Astrocyte (in vitro differentiated cells and primary cell): ENCODE results near the gene PTPRK. TPM values are rescaled to one million over a fixed set of nuclear protein-coding genes. Genes with fewer than 3 reads are reported as not detected.

Experiments used
- DNase-seq: peaks from one replicate; pipeline ENCODE4 v3.0.0-alpha.2; 2010; ENCODE audit warnings: low read depth
- FAIRE-seq: peaks from 2 replicates; lab custom pipeline; 2011; peaks lifted over from hg19 to GRCh38; lab: Jason Lieb, UNC
- H2AFZ ChIP-seq: 2 replicates; pipeline ENCODE4 v1.6.0; 2012; ENCODE audit warnings: low read depth, low read length, inconsistent platforms
- H3K27ac ChIP-seq: 2 replicates; pipeline ENCODE4 v1.5.1; 2011; ENCODE audit warnings: low read depth, low read length, inconsistent platforms
- H3K27me3 ChIP-seq: 2 replicates; pipeline ENCODE4 v1.6.0; 2011; ENCODE audit warnings: low read length, inconsistent platforms; ENCODE audit not compliant: insufficient read depth
- H3K36me3 ChIP-seq: 2 replicates; pipeline ENCODE4 v1.5.1; 2011; ENCODE audit warnings: low read length, inconsistent platforms; ENCODE audit not compliant: insufficient read depth
- H3K4me1 ChIP-seq: 2 replicates; pipeline ENCODE4 v1.5.1; 2011; ENCODE audit warnings: low read length, inconsistent platforms; ENCODE audit not compliant: insufficient read depth
- H3K4me2 ChIP-seq: 2 replicates; pipeline ENCODE4 v1.6.0; 2012; ENCODE audit warnings: low read length, inconsistent platforms
- H3K4me3 ChIP-seq: 2 replicates; pipeline ENCODE4 v1.5.1; 2011; ENCODE audit warnings: low read depth, mild to moderate bottlenecking, low read length, inconsistent platforms; ENCODE audit not compliant: insufficient read depth
- H3K79me2 ChIP-seq: 2 replicates; pipeline ENCODE4 v1.6.0; 2012; ENCODE audit warnings: mild to moderate bottlenecking, low read length, inconsistent platforms; ENCODE audit not compliant: insufficient read depth
- H3K9ac ChIP-seq: 2 replicates; pipeline ENCODE4 v1.6.0; 2012; ENCODE audit warnings: mild to moderate bottlenecking, low read length, inconsistent platforms
- H3K9me3 ChIP-seq: 2 replicates; pipeline ENCODE4 v1.5.1; 2012; ENCODE audit warnings: low read depth, mild to moderate bottlenecking, low read length, inconsistent platforms; ENCODE audit not compliant: insufficient read depth
- H4K20me1 ChIP-seq: 2 replicates; pipeline ENCODE4 v1.6.0; 2012; ENCODE audit warnings: low read length, inconsistent platforms; ENCODE audit not compliant: insufficient read depth
- H3K27ac Mint-ChIP-seq: one replicate; pipeline ENCODE4 v1.8.0; 2021; ENCODE audit warnings: mild to moderate bottlenecking, mixed read lengths; ENCODE audit not compliant: unreplicated experiment
- H3K27me3 Mint-ChIP-seq: one replicate; pipeline ENCODE4 v1.8.0; 2021; ENCODE audit warnings: low read depth, mixed read lengths; ENCODE audit not compliant: unreplicated experiment
- H3K36me3 Mint-ChIP-seq: one replicate; pipeline ENCODE4 v1.8.0; 2021; ENCODE audit warnings: low read depth, mixed read lengths; ENCODE audit not compliant: unreplicated experiment
- H3K4me1 Mint-ChIP-seq: one replicate; pipeline ENCODE4 v1.8.0; 2021; ENCODE audit warnings: low read depth, mixed read lengths; ENCODE audit not compliant: unreplicated experiment
- H3K4me3 Mint-ChIP-seq: one replicate; pipeline ENCODE4 v1.8.0; 2021; ENCODE audit warnings: mild to moderate bottlenecking, moderate library complexity, mixed read lengths; ENCODE audit not compliant: unreplicated experiment
- H3K9me3 Mint-ChIP-seq: one replicate; pipeline ENCODE4 v1.8.0; 2021; ENCODE audit warnings: mild to moderate bottlenecking, mixed read lengths; ENCODE audit not compliant: unreplicated experiment
- CTCF ChIP-seq: IDR thresholded peaks from 2 replicates; pipeline ENCODE4 v1.5.1; 2011; ENCODE audit warnings: low read depth, mild to moderate bottlenecking, inconsistent platforms, low read length, moderate library complexity; ENCODE audit not compliant: insufficient read depth
- EZH2 ChIP-seq: IDR thresholded peaks from 2 replicates; pipeline ENCODE4 v1.6.1; 2012; ENCODE audit warnings: mild to moderate bottlenecking, low read length, inconsistent platforms; ENCODE audit not compliant: insufficient read depth
- total RNA-seq: library from RNA; stranded (reverse); gene quantifications from 2 replicates; pipeline ENCODE4 v1.2.1, GENCODE V29; 2021

The PTPRK gene
- total RNA-seq, 1 donor from 2014 or later: 159 TPM

DNA sequence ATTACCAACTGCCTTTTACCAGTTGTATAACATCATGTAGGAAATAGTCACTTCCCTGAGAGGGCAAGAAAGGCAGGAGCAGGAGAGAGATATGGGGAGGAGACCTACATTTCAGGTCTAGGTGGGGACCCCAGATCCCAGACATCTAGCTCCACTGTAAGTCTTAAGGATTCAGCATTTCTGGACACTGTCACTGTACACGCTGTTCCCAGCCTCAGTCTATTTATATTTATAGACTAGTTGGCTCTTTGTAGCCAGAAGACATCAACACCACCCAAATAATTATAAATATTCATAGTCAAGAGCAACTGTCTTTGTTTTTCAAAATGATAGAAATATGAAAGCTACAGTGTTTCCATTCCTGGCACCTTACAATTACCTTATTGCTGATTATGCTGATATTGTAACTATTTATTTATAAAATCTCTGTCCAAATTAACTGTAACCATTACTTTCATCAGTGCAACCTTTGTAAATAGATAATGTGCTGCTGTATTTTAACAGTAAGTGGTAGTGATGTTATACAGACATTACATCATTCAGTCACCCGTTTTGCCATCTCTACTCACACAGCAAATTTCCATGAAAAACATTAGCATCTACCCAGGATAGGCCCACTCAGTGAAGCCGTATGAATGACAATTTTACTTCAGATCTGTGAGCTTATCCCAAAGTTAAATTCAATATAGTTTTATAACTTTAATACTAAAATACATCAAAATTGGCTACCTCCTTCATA lies 162.8 kb downstream of the PTPRK start:
- Mint-ChIP-seq H3K9me3 (no peaks in the 10 kb centered on the region), H3K27me3 (no peaks in the 10 kb centered on the region), H3K4me1 (peaks cover 29% of the 10 kb centered on the region), H3K36me3 (no peaks in the 10 kb centered on the region), H3K4me3 (no peak overlapping the region), H3K27ac (no peak overlapping the region)
- FAIRE-seq (no peak), DNase-seq (no peak)
- Histone ChIP-seq H4K20me1 (peaks cover 23% of the 10 kb centered on the region), H3K27ac (no peak overlapping the region), H2AFZ (no peak overlapping the region), H3K27me3 (no peaks in the 10 kb centered on the region), H3K9ac (no peak overlapping the region), H3K79me2 (peaks cover 53% of the 10 kb centered on the region), H3K4me2 (no peak overlapping the region), H3K4me1 (peaks cover 8% of the 10 kb centered on the region), H3K9me3 (no peaks in the 10 kb centered on the region), H3K36me3 (no peaks in the 10 kb centered on the region), H3K4me3 (no peak overlapping the region)
- no peak for TF ChIP-seq EZH2
- TF ChIP-seq CTCF: no peak

GRCh38 chr6:128352366-128352765 lies 168.0 kb downstream of the PTPRK start:
- no peak for FAIRE-seq
- Histone ChIP-seq H3K27me3 (no peaks in the 10 kb centered on the region), H3K4me2 (no peak overlapping the region), H3K36me3 (no peaks in the 10 kb centered on the region), H3K79me2 (peaks cover 39% of the 10 kb centered on the region), H3K9ac (no peak overlapping the region), H3K27ac (no peak overlapping the region), H3K4me1 (peaks cover 7% of the 10 kb centered on the region), H4K20me1 (peaks cover 32% of the 10 kb centered on the region), H2AFZ (no peak overlapping the region), H3K9me3 (no peaks in the 10 kb centered on the region), H3K4me3 (no peak overlapping the region)
- H3K4me3 Mint-ChIP-seq: no peak overlapping the region
- H3K27me3 Mint-ChIP-seq: no peaks in the 10 kb centered on the region
- TF ChIP-seq EZH2 (no peak), CTCF (no peak)
- DNase-seq: no peak
- no peaks in the 10 kb centered on the region for H3K9me3 Mint-ChIP-seq
- no peaks in the 10 kb centered on the region for H3K36me3 Mint-ChIP-seq
- peaks cover 49% of the 10 kb centered on the region for H3K4me1 Mint-ChIP-seq
- H3K27ac Mint-ChIP-seq: peak overlapping the region; percentile 50

DNA sequence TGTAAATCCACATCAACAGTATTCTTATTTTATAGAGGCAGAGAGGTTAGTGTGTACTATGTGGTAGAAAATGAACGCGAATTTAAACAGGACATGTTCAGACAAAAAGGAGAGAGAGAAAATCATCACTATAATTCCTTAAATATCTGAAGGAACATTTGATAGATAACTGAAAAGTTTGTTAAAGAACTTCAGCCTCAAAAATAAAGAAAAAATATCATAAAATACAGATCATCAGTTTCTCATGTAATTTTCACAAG lies 169.2 kb downstream of the PTPRK start:
- H3K4me3 Mint-ChIP-seq: peak overlapping the region; percentile 35
- Histone ChIP-seq H3K27me3 (no peaks in the 10 kb centered on the region), H3K4me3 (no peak overlapping the region), H4K20me1 (peaks cover 37% of the 10 kb centered on the region), H3K79me2 (peaks cover 37% of the 10 kb centered on the region), H3K9me3 (no peaks in the 10 kb centered on the region), H3K4me1 (peaks cover 7% of the 10 kb centered on the region), H2AFZ (no peak overlapping the region), H3K4me2 (peak overlapping the region; percentile 4), H3K9ac (no peak overlapping the region), H3K27ac (no peak overlapping the region), H3K36me3 (no peaks in the 10 kb centered on the region)
- peaks cover 54% of the 10 kb centered on the region for H3K4me1 Mint-ChIP-seq
- peak overlapping the region; percentile 55 for H3K27ac Mint-ChIP-seq
- DNase-seq (no peak), FAIRE-seq (no peak)
- no peaks in the 10 kb centered on the region for H3K27me3 Mint-ChIP-seq
- H3K9me3 Mint-ChIP-seq: no peaks in the 10 kb centered on the region
- no peaks in the 10 kb centered on the region for H3K36me3 Mint-ChIP-seq
- no peak for TF ChIP-seq EZH2
- no peak for TF ChIP-seq CTCF
